Adipose tissue (tissue), 3 donors: Measurements from ENCODE around the gene TAF4. TPM values are rescaled to one million over a fixed set of nuclear protein-coding genes. Genes with fewer than 3 reads are reported as not detected.

Experiments used
- H3K27ac ChIP-seq: one replicate; pipeline ENCODE4 v1.5.1; 2013; ENCODE audit warnings: low read depth, low read length
- WGBS, 3 donors: extraction: QIAGEN DNeasy Blood & Tissue Kit; methylation state at CpG; one replicate each; pipeline ENCODE4 v1.1.7; 2013; 5-methylcytosine and 5-hydroxymethylcytosine counted together
- polyA plus RNA-seq, 3 donors: library from polyadenylated mRNA; stranded (reverse); fragments of 200-250 nt; gene quantifications; one replicate each; pipeline ENCODE4 v1.2.3, GENCODE V29; 2013
- donor health status: healthy with polysubstance abuse.
- donor health status: Bipolar disorder and iron deficiency.
- donor health status: healthy.

The TAF4 gene
- polyA plus RNA-seq, 3 donors, result 4.5 to 5.8 (median 5.0) TPM

- H3K27ac ChIP-seq, result no peak overlapping the region
- 83 to 85% (median 85%) methylated on average over 32 of the region's 32 CpGs for WGBS, 3 donors
Measured at GRCh38 chr20:61924858-61925554, 140.7 kb downstream of the TAF4 start.

Other genes starting within 250 kb of the TAF4 start
- gene LSM14B, start 56.6 kb upstream of the TAF4 start, polyA plus RNA-seq, result 10 to 100 TPM; 13.9 to 18.2 (median 16.2) TPM
- 100 to 1,000 TPM; 187 to 519 (median 266) TPM for gene PSMA7, start 77.5 kb upstream of the TAF4 start, polyA plus RNA-seq
- 1 to 10 TPM; 4.8 to 7.2 (median 4.9) TPM for gene SS18L1, start 77.9 kb upstream of the TAF4 start, polyA plus RNA-seq
- 10 to 100 TPM; 16.9 to 22.7 (median 17.0) TPM for gene MTG2, start 117.1 kb upstream of the TAF4 start, polyA plus RNA-seq
- gene HRH3, start 154.4 kb upstream of the TAF4 start, polyA plus RNA-seq, result under 1 TPM in 1 of 3 donors, not detected in 2; 0.10 TPM
- 10 to 100 TPM; 12.8 to 24.5 (median 15.1) TPM for gene OSBPL2, start 172.6 kb upstream of the TAF4 start, polyA plus RNA-seq
- 100 to 1,000 TPM in 1 of 3 donors, 10 to 100 TPM in 2; 73.2 to 131 (median 81.4) TPM for gene ADRM1, start 237.1 kb upstream of the TAF4 start, polyA plus RNA-seq